Fibroblast of gingiva (primary cell): Measurements from ENCODE around the gene ATP2C2.
A peak's percentile ranks its signal among the peaks of the same experiment; 100 is the strongest.

Experiments used
- DNase-seq: peaks from one replicate; pipeline ENCODE4 v3.0.0-alpha.2; 2011; ENCODE audit warnings: low read depth

The ATP2C2 gene

DNA sequence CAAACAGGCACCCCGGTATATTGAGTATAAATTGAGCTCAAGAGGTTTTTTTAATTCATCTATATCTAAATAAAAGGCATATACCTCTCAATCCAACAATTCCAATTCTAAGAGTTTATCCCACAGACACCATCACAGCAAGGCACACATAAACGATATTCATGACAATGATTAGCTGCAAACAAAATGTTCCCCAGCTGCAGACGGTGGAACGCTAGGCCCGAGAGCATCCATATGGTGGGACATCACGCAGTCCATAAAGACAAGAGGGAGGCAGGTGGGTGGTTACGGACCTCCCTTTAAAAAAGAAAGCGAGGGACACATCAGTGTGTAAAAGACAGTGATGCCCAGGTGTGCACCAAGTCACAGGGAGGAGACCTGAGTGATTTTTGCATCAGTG is 108.1 kb downstream of the ATP2C2 start:
- DNase-seq = no peak

DNA sequence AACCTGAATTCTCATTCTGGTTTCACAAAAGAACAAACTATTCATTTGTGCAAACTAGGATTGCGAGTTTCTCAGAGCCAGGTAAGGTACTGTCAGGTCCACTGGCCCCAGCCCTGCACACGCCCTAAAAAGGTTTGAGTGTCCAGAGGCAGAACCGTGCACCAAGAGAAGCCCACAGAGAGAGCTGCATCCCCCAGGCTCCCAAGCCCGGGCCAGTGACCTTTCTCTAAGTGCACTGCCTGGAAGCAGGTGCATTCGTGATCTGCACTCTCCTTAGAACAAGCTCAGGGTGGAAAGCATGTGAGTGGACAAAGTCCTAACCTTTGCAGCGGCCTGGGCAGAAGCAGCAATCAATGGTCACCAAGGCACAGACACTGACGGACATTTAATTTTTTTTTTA is 109.3 kb downstream of the ATP2C2 start:
- DNase-seq = no peak

- no peak for DNase-seq
These were observed 110.0 kb downstream of the ATP2C2 start for GRCh38 chr16:84478172-84478947.

- DNase-seq = no peak
These were observed 111.5 kb downstream of the ATP2C2 start for GRCh38 chr16:84479716-84480450.

- no peak for DNase-seq
These were observed 112.9 kb downstream of the ATP2C2 start for GRCh38 chr16:84481051-84481735.

- DNase-seq = no peak
These were observed 113.9 kb downstream of the ATP2C2 start for GRCh38 chr16:84482001-84482891.

DNA sequence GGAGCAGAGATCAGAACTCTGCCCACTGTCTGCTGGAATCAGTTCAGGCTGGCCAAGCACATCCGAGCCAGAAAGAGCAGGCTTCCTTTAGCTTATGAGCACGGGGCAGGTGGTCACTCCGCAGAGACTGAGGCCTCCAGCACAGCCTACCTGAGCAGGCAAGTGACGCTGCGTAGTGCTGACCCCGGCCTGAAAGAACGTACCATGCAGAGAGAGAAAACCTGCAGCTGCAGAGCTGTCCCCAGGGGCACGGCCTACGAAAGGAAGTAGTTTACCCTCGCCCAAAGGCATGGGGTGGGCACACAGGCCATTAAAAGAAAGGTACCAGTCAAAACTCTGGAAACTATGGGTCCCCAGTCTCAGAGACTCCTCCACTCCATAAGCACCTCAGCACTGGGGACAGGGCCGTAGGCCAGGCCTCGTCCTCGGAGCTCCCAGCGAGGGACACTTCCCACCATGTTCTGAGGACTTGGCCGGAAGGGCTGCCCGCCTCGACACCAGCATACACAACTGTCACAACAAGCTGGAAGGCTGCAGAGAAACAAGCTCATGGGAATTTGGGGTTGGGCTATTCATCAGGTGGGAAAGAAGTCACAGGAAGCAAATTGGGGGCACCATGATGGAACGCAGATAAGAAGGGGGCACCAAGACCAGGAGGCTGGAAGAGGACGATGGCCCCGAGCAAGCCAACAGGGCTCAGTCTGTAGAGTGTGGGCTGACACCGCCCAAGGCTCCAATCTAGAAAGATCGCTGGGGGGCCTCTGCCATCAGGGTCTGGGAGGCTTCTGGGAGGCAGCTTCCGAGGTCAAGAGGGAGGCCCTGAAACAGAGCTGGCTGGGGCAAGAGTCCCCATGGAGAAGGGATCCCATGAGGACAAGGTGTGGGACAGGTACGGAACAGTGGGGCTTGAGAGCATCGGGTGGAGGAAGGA is 114.9 kb downstream of the ATP2C2 start:
- DNase-seq = no peak

DNA sequence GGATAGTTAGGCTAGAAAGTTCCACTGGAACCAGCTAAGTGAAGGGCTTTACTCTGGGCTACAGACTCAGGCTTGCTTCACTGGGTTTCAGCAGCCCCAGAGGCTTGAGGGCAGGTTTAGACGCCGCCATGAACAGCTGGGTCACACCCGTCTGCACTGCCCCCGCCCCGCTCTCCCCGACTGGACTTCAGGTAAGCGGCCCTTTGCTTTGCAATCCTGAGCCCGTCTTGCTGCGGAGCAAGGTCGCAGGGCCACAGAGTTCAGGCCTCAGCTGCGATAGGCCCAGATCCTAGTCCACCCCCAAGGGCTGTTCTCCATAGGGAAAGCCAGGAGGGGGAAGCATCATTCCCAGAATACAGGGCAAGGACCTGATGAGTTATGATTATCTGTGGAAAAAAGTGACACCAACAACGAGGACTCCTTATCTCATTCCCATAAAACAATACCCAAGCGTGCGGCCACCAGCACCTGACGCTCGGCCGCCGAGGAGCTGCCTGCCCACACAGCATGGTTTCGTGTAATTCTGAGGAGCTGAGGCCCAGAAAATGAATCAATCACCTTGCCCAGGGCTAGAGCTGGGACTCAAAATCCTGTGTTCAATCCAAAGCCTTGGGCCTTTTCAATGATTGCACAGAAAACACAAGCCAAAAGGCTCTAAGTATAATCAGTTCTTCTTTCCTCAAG is 115.7 kb downstream of the ATP2C2 start:
- DNase-seq = no peak

GRCh38 chr16:84484579-84485254 is 116.4 kb downstream of the ATP2C2 start:
- peak; percentile 41 for DNase-seq

DNA sequence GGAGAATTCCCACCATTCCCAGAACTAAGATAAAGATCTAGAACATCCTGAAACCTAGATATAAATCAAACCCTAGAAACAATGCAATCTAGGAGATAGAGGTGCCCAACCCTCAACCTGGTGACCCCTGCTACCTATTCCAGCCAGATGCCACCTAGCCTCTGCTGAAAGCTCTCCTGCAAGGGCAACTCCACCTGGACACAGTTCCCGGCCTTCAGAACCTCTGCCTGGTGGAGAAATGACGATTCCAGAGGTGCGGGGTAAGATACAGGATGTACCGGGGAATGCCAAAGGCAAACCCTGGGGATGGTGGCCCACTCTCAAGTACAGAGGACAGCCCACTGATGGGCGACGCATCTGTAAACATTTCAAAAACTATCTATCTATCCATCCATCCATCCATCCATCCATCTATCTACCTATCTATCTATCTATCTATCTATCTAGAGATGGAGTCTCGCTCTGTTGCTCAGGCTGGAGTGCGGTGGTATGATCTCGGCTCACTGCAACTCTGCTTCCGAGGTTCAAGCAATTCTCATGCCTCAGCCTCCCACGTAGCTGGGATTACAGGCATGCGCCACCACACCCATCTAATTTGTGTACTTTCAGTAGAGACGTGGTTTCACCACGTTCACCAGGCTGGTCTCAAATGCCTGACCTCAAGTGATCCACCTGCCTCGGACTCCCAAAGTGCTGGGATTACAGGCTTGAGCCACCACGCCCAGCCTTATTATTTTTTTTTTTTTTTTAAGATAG is 117.1 kb downstream of the ATP2C2 start:
- DNase-seq = no peak

- no peak for DNase-seq
These were observed 117.8 kb downstream of the ATP2C2 start for GRCh38 chr16:84486126-84486525.

GRCh38 chr16:84486551-84487235 is 118.4 kb downstream of the ATP2C2 start:
- DNase-seq = no peak

DNA sequence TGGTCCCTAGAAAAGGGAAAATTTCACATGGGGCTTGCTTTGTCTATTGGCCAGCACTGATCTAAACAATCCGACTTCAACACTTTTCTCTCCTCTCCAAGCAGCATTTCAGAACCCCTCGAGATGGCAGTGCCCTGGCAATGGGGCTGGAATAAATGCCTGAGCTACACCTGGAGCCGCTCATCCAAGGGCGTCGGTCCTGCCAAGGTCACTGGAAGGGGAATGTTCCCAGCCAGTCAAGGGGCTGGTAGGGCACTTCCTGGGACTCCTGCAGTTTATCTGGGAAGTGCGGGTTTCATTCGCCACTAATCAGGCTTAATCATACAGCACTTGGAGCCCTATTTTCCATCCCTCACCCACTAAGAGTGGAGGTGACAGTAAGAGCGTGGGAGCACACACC is 119.0 kb downstream of the ATP2C2 start:
- no peak for DNase-seq

DNA sequence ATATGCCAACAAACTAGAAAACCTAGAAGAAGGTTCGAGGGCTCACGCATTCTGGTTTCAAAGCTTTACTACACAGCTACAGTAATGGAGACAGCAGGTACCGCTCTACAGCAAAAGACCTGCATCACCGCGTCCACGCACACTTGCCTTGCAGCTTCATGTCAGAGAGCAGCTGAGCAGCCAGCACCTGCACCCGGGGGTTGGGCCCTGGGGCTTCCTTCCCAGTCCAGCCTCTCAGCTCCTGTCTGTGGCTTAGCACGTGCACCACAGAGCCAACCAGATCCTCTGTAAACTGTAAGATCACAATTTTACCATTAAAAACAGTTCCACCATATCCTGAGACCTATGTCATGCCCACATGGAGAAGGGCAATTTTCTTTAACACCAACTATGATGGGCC is 120.8 kb downstream of the ATP2C2 start:
- no peak for DNase-seq

DNA sequence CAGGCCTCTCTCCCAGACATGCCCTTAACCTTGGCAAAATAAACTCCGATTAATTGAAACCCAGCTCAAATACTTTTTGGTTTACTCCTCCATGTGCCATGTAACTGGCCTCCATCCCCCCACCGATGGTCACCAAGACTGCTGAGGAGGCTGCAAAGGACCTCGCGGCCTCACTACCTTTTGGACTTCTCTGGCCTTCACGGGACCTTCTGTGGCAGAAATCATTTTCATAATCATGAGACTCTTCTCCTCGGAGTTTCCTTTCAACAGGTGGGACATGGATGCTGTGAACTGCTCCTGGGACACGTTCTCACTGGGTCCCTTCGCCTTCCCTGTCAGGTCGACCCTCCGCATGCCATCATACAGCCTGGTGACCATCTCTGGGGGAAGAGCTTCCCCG is 127.2 kb downstream of the ATP2C2 start:
- DNase-seq = no peak

DNA sequence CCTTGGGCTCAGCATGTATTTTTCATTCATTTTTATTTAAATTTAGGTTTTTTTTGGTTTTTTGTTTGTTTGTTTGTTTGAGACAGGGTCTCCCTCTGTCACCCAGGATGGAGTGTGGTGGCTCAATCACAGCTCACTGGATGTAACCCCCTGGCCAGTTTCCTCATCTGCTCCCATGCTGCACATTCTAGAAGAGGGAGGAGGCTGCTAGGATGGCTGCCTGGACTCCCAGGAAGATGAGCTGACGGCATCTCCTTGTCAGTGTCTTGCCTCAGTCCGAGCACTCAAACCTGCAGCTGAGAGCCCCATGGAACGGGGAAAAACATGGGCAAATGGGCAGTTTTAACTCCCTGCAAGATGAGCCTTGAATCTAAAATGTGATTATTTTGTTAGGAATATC is 128.7 kb downstream of the ATP2C2 start:
- no peak for DNase-seq

- DNase-seq = no peak
These were observed 129.3 kb downstream of the ATP2C2 start for GRCh38 chr16:84497418-84498222.
